ENCODE results near the gene TAAR2.

Gene TAAR2

GRCh38 chr6:132592855-132593254 lies 31.2 kb downstream of the TAAR2 start:
- TF ChIP-seq CTCF (IDR thresholded peaks at IDR 0.05; ENCODE audit: borderline replicate concordance, insufficient read depth, low read depth, low read length) = no peak

GRCh38 chr6:132590362-132590761 lies 33.7 kb downstream of the TAAR2 start:
- no peak overlapping the region for H3K4me3 ChIP-seq (ENCODE audit: low read depth, low read length)
- TF ChIP-seq CTCF (IDR thresholded peaks at IDR 0.05; ENCODE audit: borderline replicate concordance, insufficient read depth, low read depth, low read length) = no peak

More at GRCh38 chr6:132592855-132593254, 31.2 kb downstream of the TAAR2 start:
- no peak overlapping the region for H3K4me3 ChIP-seq (ENCODE audit: low read depth, low read length)

- no peak within 1 kb of the TSS for H3K4me3 ChIP-seq (ENCODE audit: low read depth, low read length)
- no peak for TF ChIP-seq CTCF (IDR thresholded peaks at IDR 0.05; ENCODE audit: borderline replicate concordance, insufficient read depth, low read depth, low read length)
These were observed 34.6 kb downstream of the TAAR2 start, which contains the start of gene TAAR5 for GRCh38 chr6:132589454-132589853. Gene TAAR5 (minus strand): TSS chr6:132589741. CDS start chr6:132589686, 55 bp downstream.

GRCh38 chr6:132587424-132587823 lies 36.7 kb downstream of the TAAR2 start:
- H3K4me3 ChIP-seq (ENCODE audit: low read depth, low read length) = no peak overlapping the region
- no peak for TF ChIP-seq CTCF (IDR thresholded peaks at IDR 0.05; ENCODE audit: borderline replicate concordance, insufficient read depth, low read depth, low read length)

DNA sequence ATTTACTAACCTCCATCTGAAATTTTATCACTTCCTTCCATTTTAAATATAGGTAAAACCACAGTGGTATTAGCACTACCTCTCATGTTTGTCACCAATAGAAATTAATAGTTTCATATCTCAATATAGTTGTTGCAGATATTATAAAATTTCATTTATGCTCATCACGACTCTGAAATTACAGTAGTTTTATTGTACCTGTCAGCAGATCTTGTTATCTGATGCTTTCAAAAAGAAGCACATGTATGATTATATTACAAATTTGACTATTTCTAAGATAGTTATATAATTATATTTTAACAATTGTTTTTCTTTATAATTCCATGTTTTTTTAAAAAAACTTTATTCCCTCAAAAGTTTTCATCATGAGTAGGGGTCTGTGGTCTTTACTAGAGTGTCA lies 39.4 kb downstream of the TAAR2 start:
- H3K4me3 ChIP-seq (ENCODE audit: low read depth, low read length) = no peak overlapping the region
- no peak for TF ChIP-seq CTCF (IDR thresholded peaks at IDR 0.05; ENCODE audit: borderline replicate concordance, insufficient read depth, low read depth, low read length)

GRCh38 chr6:132571774-132572173 lies 52.3 kb downstream of the TAAR2 start:
- no peak for TF ChIP-seq CTCF (IDR thresholded peaks at IDR 0.05; ENCODE audit: borderline replicate concordance, insufficient read depth, low read depth, low read length)
- H3K4me3 ChIP-seq (ENCODE audit: low read depth, low read length) = no peak overlapping the region

DNA sequence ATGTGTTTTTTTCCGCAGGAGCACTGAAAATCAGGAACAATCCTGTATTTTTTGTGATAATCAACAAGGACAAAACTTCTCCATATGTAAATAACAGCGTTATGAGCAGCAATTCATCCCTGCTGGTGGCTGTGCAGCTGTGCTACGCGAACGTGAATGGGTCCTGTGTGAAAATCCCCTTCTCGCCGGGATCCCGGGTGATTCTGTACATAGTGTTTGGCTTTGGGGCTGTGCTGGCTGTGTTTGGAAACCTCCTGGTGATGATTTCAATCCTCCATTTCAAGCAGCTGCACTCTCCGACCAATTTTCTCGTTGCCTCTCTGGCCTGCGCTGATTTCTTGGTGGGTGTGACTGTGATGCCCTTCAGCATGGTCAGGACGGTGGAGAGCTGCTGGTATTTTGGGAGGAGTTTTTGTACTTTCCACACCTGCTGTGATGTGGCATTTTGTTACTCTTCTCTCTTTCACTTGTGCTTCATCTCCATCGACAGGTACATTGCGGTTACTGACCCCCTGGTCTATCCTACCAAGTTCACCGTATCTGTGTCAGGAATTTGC lies 53.8 kb downstream of the TAAR2 start, which contains the start of gene TAAR6:
Gene TAAR6 (plus strand): TSS at position 102 of the 557 bp plus-strand sequence. CDS start 0 bp downstream, at position 102.
- no peak within 1 kb of the TSS for H3K4me3 ChIP-seq (ENCODE audit: low read depth, low read length)
- no peak for TF ChIP-seq CTCF (IDR thresholded peaks at IDR 0.05; ENCODE audit: borderline replicate concordance, insufficient read depth, low read depth, low read length)

All from GM12875 (cell line).